ENCODE data around the gene NKX1-1.

DNA sequence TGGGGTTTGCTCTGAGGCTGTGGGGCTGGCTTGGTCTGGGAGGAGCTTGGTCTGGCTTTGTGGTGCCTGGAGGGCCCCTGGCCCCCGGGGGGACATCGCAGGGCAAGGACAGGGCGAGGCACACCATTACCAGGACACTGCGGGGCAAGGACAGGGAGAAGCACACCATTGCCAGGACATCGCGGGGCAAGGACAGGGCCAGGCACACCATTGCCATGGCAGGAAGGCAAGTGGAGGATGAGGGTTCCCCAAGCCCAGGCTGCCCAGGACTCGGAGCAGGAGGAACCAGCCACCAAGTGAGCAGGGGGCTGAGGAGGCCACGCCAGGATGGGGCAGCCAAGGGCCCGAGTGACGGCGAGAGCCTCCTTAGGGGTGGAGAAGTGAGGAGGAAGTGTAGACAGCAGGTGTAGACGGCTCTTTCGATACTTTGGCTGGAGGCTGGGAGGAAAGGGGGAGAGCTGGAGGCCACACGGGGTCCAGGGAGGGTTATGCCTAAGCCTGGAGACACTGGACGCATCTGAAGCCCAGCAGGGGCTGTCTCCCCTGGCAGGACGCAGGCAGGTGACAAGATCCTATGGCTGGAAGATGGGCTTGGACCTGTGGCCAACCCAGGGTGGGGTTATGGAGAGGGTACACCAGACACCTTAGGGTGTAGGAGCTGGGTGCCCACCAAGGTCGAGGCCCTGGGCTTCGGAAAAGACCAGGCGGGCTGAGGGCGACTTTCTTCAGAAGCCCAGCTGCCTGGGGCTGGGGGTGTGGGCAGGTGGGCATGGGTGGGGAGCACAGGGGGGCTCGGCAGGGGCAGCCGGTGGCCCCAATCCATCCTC is 7.3 kb downstream of the NKX1-1 start:
- TF ChIP-seq POLR2A (IDR thresholded peaks at IDR 0.05): no peak
- TF ChIP-seq, protein P1, sequence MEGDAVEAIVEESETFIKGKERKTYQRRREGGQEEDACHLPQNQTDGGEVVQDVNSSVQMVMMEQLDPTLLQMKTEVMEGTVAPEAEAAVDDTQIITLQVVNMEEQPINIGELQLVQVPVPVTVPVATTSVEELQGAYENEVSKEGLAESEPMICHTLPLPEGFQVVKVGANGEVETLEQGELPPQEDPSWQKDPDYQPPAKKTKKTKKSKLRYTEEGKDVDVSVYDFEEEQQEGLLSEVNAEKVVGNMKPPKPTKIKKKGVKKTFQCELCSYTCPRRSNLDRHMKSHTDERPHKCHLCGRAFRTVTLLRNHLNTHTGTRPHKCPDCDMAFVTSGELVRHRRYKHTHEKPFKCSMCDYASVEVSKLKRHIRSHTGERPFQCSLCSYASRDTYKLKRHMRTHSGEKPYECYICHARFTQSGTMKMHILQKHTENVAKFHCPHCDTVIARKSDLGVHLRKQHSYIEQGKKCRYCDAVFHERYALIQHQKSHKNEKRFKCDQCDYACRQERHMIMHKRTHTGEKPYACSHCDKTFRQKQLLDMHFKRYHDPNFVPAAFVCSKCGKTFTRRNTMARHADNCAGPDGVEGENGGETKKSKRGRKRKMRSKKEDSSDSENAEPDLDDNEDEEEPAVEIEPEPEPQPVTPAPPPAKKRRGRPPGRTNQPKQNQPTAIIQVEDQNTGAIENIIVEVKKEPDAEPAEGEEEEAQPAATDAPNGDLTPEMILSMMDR (IDR thresholded peaks at IDR 0.05): no peak
